Anterior cingulate cortex (tissue), 58 donors: ENCODE data around the gene CNTN4.

Source experiments
- DNase-seq, 58 donors: peaks; one replicate each; lab custom pipeline; 2025; lab: John Stamatoyannopoulos, UW

Gene CNTN4

GRCh38 chr3:2934541-2934940, 835.9 kb downstream of the CNTN4 start:
- no peak for DNase-seq

- no peak for DNase-seq
Measured at GRCh38 chr3:2937055-2937454, 838.4 kb downstream of the CNTN4 start.

GRCh38 chr3:2937592-2937991, 838.9 kb downstream of the CNTN4 start:
- no peak for DNase-seq

- no peak for DNase-seq
Measured at GRCh38 chr3:2938711-2939110, 840.0 kb downstream of the CNTN4 start.

- no peak for DNase-seq
Measured at GRCh38 chr3:2940062-2940461, 841.4 kb downstream of the CNTN4 start.

GRCh38 chr3:2944628-2945027, 846.0 kb downstream of the CNTN4 start:
- DNase-seq, result no peak

- DNase-seq, result no peak
Measured at GRCh38 chr3:2945121-2945520, 846.5 kb downstream of the CNTN4 start.

- DNase-seq, result no peak
Measured at GRCh38 chr3:2947536-2947935, 848.9 kb downstream of the CNTN4 start.

GRCh38 chr3:2948882-2949281, 850.2 kb downstream of the CNTN4 start:
- no peak for DNase-seq

- DNase-seq, result peak in 1 of 58 donors; percentile 4
Measured at GRCh38 chr3:2950159-2950558, 851.5 kb downstream of the CNTN4 start.

GRCh38 chr3:2957115-2957514, 858.4 kb downstream of the CNTN4 start:
- no peak for DNase-seq

GRCh38 chr3:2958551-2958950, 859.9 kb downstream of the CNTN4 start:
- no peak for DNase-seq

- DNase-seq, result no peak
Measured at GRCh38 chr3:2961576-2961975, 862.9 kb downstream of the CNTN4 start.

GRCh38 chr3:2967871-2968270, 869.2 kb downstream of the CNTN4 start:
- DNase-seq, result no peak

- DNase-seq, result no peak
Measured at GRCh38 chr3:2968475-2968874, 869.8 kb downstream of the CNTN4 start.

- DNase-seq, result no peak
Measured at GRCh38 chr3:2976212-2976611, 877.5 kb downstream of the CNTN4 start.

GRCh38 chr3:2976796-2977195, 878.1 kb downstream of the CNTN4 start:
- no peak for DNase-seq

GRCh38 chr3:2978977-2979732, 880.5 kb downstream of the CNTN4 start:
- no peak for DNase-seq

- DNase-seq, result no peak
Measured at GRCh38 chr3:2984005-2984830, 885.6 kb downstream of the CNTN4 start.

- no peak for DNase-seq
Measured at GRCh38 chr3:2984831-2985220, 886.2 kb downstream of the CNTN4 start.

GRCh38 chr3:2985479-2985878, 886.8 kb downstream of the CNTN4 start:
- no peak for DNase-seq

GRCh38 chr3:2992534-2992933, 893.9 kb downstream of the CNTN4 start:
- DNase-seq, result no peak
